H9 (cell line): ENCODE data around the gene NFATC4. TPM values are rescaled to one million over a fixed set of nuclear protein-coding genes. Genes with fewer than 3 reads are reported as not detected.

ENCODE experiments used
- DNase-seq: peaks from one replicate; pipeline ENCODE4 v3.0.0-alpha.2; 2017
- H2AFZ ChIP-seq: one replicate; pipeline ENCODE4 v1.6.1; 2013; ENCODE audit warnings: mild to moderate bottlenecking, low read length, control low read depth, moderate library complexity
- H2AK5ac ChIP-seq: 2 replicates; pipeline ENCODE4 v1.6.1; 2013; ENCODE audit warnings: low read length, control low read depth, mixed read lengths; ENCODE audit not compliant: insufficient read length
- H2BK120ac ChIP-seq: one replicate; pipeline ENCODE4 v1.6.1; 2013; ENCODE audit warnings: low read depth, mild to moderate bottlenecking, low read length, control low read depth, inconsistent platforms; ENCODE audit not compliant: poor library complexity, severe bottlenecking
- H2BK12ac ChIP-seq: 2 replicates; pipeline ENCODE4 v1.6.1; 2013; ENCODE audit warnings: low read length, control low read depth, mixed read lengths, low read depth; ENCODE audit not compliant: insufficient read length
- H2BK15ac ChIP-seq: 2 replicates; pipeline ENCODE4 v1.6.1; 2013; ENCODE audit warnings: low read depth, low read length, control low read depth
- H2BK20ac ChIP-seq: one replicate; pipeline ENCODE4 v1.6.1; 2013; ENCODE audit warnings: low read depth, mild to moderate bottlenecking, low read length, control low read depth, inconsistent platforms; ENCODE audit not compliant: poor library complexity, severe bottlenecking
- H2BK5ac ChIP-seq: 2 replicates; pipeline ENCODE4 v1.6.1; 2013; ENCODE audit warnings: low read length, control low read depth, mixed read lengths; ENCODE audit not compliant: insufficient read length
- H3K14ac ChIP-seq: 2 replicates; pipeline ENCODE4 v1.6.1; 2013; ENCODE audit warnings: low read length, control low read depth; ENCODE audit not compliant: insufficient read depth
- H3K18ac ChIP-seq: 2 replicates; pipeline ENCODE4 v1.6.1; 2013; ENCODE audit warnings: low read depth, mild to moderate bottlenecking, mixed read lengths, low read length, control low read depth; ENCODE audit not compliant: insufficient read length
- H3K23ac ChIP-seq: 2 replicates; pipeline ENCODE4 v1.6.1; 2013; ENCODE audit warnings: low read length, control low read depth, mixed read lengths, low read depth; ENCODE audit not compliant: insufficient read length
- H3K23me2 ChIP-seq: 2 replicates; pipeline ENCODE4 v1.6.1; 2013; ENCODE audit warnings: low read depth, mild to moderate bottlenecking, mixed read lengths, low read length, control low read depth; ENCODE audit not compliant: insufficient read length, poor library complexity, severe bottlenecking
- H3K27ac ChIP-seq: 2 replicates; pipeline ENCODE4 v1.5.1; 2013; ENCODE audit warnings: low read length, control low read depth, mixed read lengths, low read depth; ENCODE audit not compliant: insufficient read length
- H3K27me3 ChIP-seq: 2 replicates; pipeline ENCODE4 v1.6.1; 2013; ENCODE audit warnings: low read length, control low read depth, inconsistent platforms; ENCODE audit not compliant: insufficient read depth
- H3K4ac ChIP-seq: 2 replicates; pipeline ENCODE4 v1.6.1; 2013; ENCODE audit warnings: low read depth, mild to moderate bottlenecking, control low read depth, inconsistent platforms, low read length, moderate library complexity
- H3K4me1 ChIP-seq: 2 replicates; pipeline ENCODE4 v1.6.1; 2013; ENCODE audit warnings: low read length, control low read depth, inconsistent platforms; ENCODE audit not compliant: insufficient read depth
- H3K4me2 ChIP-seq: 2 replicates; pipeline ENCODE4 v1.6.1; 2013; ENCODE audit warnings: low read length, control low read depth, mixed read lengths; ENCODE audit not compliant: insufficient read length, insufficient read depth
- H3K56ac ChIP-seq: 2 replicates; pipeline ENCODE4 v1.6.1; 2013; ENCODE audit warnings: low read depth, mild to moderate bottlenecking, mixed read lengths, low read length, control low read depth; ENCODE audit not compliant: insufficient read length
- H3K79me1 ChIP-seq: 2 replicates; pipeline ENCODE4 v1.6.1; 2013; ENCODE audit warnings: low read depth, mild to moderate bottlenecking, moderate library complexity, low read length, control low read depth, inconsistent platforms; ENCODE audit not compliant: insufficient read depth, poor library complexity, severe bottlenecking
- H3K79me2 ChIP-seq: 2 replicates; pipeline ENCODE4 v1.6.1; 2013; ENCODE audit warnings: low read length, control low read depth, inconsistent platforms; ENCODE audit not compliant: insufficient read depth
- H3K9ac ChIP-seq: 2 replicates; pipeline ENCODE4 v1.6.1; 2013; ENCODE audit warnings: low read length, control low read depth, mixed read lengths; ENCODE audit not compliant: insufficient read length; ENCODE audit errors: extremely low read depth
- H3K9me3 ChIP-seq: one replicate; pipeline ENCODE4 v1.6.1; 2013; ENCODE audit warnings: low read depth, low read length, inconsistent platforms; ENCODE audit not compliant: control insufficient read depth
- H3T11ph ChIP-seq: one replicate; pipeline ENCODE4 v1.6.1; 2013; ENCODE audit warnings: mild to moderate bottlenecking, low read length, control low read depth, inconsistent platforms
- H4K20me1 ChIP-seq: one replicate; pipeline ENCODE4 v1.6.1; 2013; ENCODE audit not compliant: control insufficient read depth, insufficient read length, insufficient read depth
- H4K5ac ChIP-seq: 2 replicates; pipeline ENCODE4 v1.6.1; 2013; ENCODE audit warnings: low read depth, mild to moderate bottlenecking, mixed read lengths, low read length, control low read depth; ENCODE audit not compliant: insufficient read length
- H4K8ac ChIP-seq: replicated peaks from 2 replicates; pipeline ENCODE4 v1.6.1; 2013; ENCODE audit warnings: low read length, control low read depth, mixed read lengths, low read depth; ENCODE audit not compliant: insufficient read length
- H4K91ac ChIP-seq: 2 replicates; pipeline ENCODE4 v1.6.1; 2013; ENCODE audit warnings: low read depth, mild to moderate bottlenecking, moderate library complexity, mixed read lengths, low read length, control low read depth; ENCODE audit not compliant: insufficient read length
- H3K27ac Mint-ChIP-seq, 3 experiments: 2 replicates in 2 of 3; 3 replicates in 1 of 3; pipeline ENCODE4 v1.8.0; 2020 to 2021; ENCODE audit warnings: mixed read lengths in 3 of 3, mild to moderate bottlenecking in 1 of 3, moderate library complexity in 1 of 3
- H3K27me3 Mint-ChIP-seq: 2 replicates; pipeline ENCODE4 v1.8.0; 2021; ENCODE audit warnings: low read depth, mild to moderate bottlenecking, moderate library complexity, mixed read lengths
- H3K36me3 Mint-ChIP-seq, 3 experiments: 2 replicates in 2 of 3; 3 replicates in 1 of 3; pipeline ENCODE4 v1.8.0; 2020 to 2021; ENCODE audit warnings: low read depth in 3 of 3, mixed read lengths in 3 of 3; ENCODE audit not compliant: insufficient read depth in 1 of 3
- H3K4me1 Mint-ChIP-seq, 2 experiments: 2 replicates each; pipeline ENCODE4 v1.8.0; 2020; ENCODE audit warnings: mixed read lengths in 2 of 2
- H3K4me3 Mint-ChIP-seq, 2 experiments: 2 replicates in 1 of 2; 3 replicates in 1 of 2; pipeline ENCODE4 v1.8.0; 2020 to 2021; ENCODE audit warnings: mild to moderate bottlenecking in 2 of 2, mixed read lengths in 2 of 2, moderate library complexity in 1 of 2
- H3K9me3 Mint-ChIP-seq, 2 experiments: 2 replicates in 1 of 2; 3 replicates in 1 of 2; pipeline ENCODE4 v1.8.0; 2020; ENCODE audit warnings: mild to moderate bottlenecking in 2 of 2, mixed read lengths in 2 of 2, moderate library complexity in 1 of 2
- CTCF ChIP-seq: fragments of 200-600 bp; sonication (generic); conservative IDR thresholded peaks from 3 replicates; pipeline ENCODE4 v1.8.0; 2021; ENCODE audit warnings: antibody characterized with exemption, mild to moderate bottlenecking
- WGBS: extraction: QIAGEN DNeasy Blood & Tissue Kit; methylation state at CpG from one replicate; pipeline ENCODE4 v1.1.7; 2013; ENCODE audit warnings: missing lambda C conversion rate, low lambda C conversion rate, mixed read lengths; ENCODE audit not compliant: insufficient read length; ENCODE audit errors: extremely low coverage; 5-methylcytosine and 5-hydroxymethylcytosine counted together
- total RNA-seq: library from RNA; stranded (reverse); gene quantifications from 2 replicates; pipeline ENCODE4 v1.2.1, GENCODE V29; 2021

NFATC4 gene
- total RNA-seq, 1 experiment from 2014 or later, result 46.4 TPM

- Mint-ChIP-seq H3K27me3 (peaks cover 64% of the 10 kb centered on the region), H3K27ac (no peak overlapping the region), H3K4me1 (peaks cover 1 to 3% of the 10 kb centered on the region in 2 experiments; a peak in 3 of 4 replicates), H3K36me3 (no peaks in the 10 kb centered on the region), H3K9me3 (no peaks in the 10 kb centered on the region), H3K4me3 (no peak overlapping the region)
- no peak overlapping the region for H2BK15ac ChIP-seq
- no peaks in the 10 kb centered on the region for H3K4me1 ChIP-seq
- no peak overlapping the region for H3K23ac ChIP-seq
- H4K5ac ChIP-seq, result no peak overlapping the region
- H2BK5ac ChIP-seq, result no peak overlapping the region
- no peak overlapping the region for H2AFZ ChIP-seq
- H3K27ac ChIP-seq, result no peak overlapping the region
- no peak for DNase-seq
- H3K14ac ChIP-seq, result no peak overlapping the region
- WGBS, result no CpG with 5 or more reads among the region's 3 CpGs
- no peak overlapping the region for H4K91ac ChIP-seq
- no peaks in the 10 kb centered on the region for H3K79me1 ChIP-seq
- H2BK12ac ChIP-seq, result no peak overlapping the region
- no peak overlapping the region for H3K18ac ChIP-seq
- H3K9me3 ChIP-seq, result no peaks in the 10 kb centered on the region
- no peak overlapping the region for H3K56ac ChIP-seq
- no peak overlapping the region for H2AK5ac ChIP-seq
- H4K8ac ChIP-seq, result no peak overlapping the region
- H3K79me2 ChIP-seq, result no peaks in the 10 kb centered on the region
- no peak overlapping the region for H3K4ac ChIP-seq
- no peaks in the 10 kb centered on the region for H4K20me1 ChIP-seq
- H2BK20ac ChIP-seq, result no peak overlapping the region
- no peaks in the 10 kb centered on the region; the same call in 1 of the 2 replicates for H3K27me3 ChIP-seq
- no peak overlapping the region for H3K9ac ChIP-seq
- no peak for TF ChIP-seq CTCF
- H2BK120ac ChIP-seq, result no peak overlapping the region
- H3K23me2 ChIP-seq, result no peaks in the 10 kb centered on the region
- H3K4me2 ChIP-seq, result no peak overlapping the region
- no peak overlapping the region for H3T11ph ChIP-seq
These were observed 7.7 kb upstream of the NFATC4 start for GRCh38 chr14:24360281-24360680.
